AG04450 (cell line): Measurements from ENCODE around the gene IL12A. TPM values are rescaled to one million over a fixed set of nuclear protein-coding genes. Genes with fewer than 3 reads are reported as not detected.
A peak's percentile ranks its signal among the peaks of the same experiment; 100 is the strongest.

Experiments used
- CTCF ChIA-PET: fragments of 300-600, 350-600 bp; formaldehyde crosslinking; extraction: SDS; loops from one replicate; lab custom pipeline; 2022; ENCODE audit warnings: antibody characterized with exemption, inconsistent platforms; lab: Charles Lee
- POLR2A ChIA-PET: fragments of 350-600 bp; formaldehyde crosslinking; extraction: SDS; loops from one replicate; lab custom pipeline; 2021; ENCODE audit warnings: antibody characterized with exemption, inconsistent platforms; lab: Yijun Ruan, JAX
- DNase-seq: peaks from one replicate; pipeline ENCODE4 v3.0.0-alpha.2; 2011; ENCODE audit warnings: low read depth, low spot score
- H3K27ac ChIP-seq: one replicate; pipeline ENCODE4 v1.5.1; 2012; ENCODE audit warnings: low read depth, low read length, control low read depth
- H3K27me3 ChIP-seq: one replicate; pipeline ENCODE4 v1.6.0; 2012; ENCODE audit warnings: low read length; ENCODE audit not compliant: control insufficient read depth, insufficient read depth
- H3K4me3 ChIP-seq: 2 replicates; pipeline ENCODE4 v1.5.1; 2011; ENCODE audit warnings: mild to moderate bottlenecking, low read depth, low read length, control low read depth
- H3K9me3 ChIP-seq: 2 replicates; pipeline ENCODE4 v1.5.1; 2012; ENCODE audit warnings: low read length; ENCODE audit not compliant: control insufficient read depth, insufficient read depth
- CTCF ChIP-seq: IDR thresholded peaks from 2 replicates; pipeline ENCODE4 v1.5.1; 2011; ENCODE audit warnings: low read depth, low read length, control low read depth, inconsistent platforms
- polyA plus RNA-seq: library from polyadenylated mRNA; depleted of rRNA; stranded (reverse); fragments of >200 nt; gene quantifications from 2 replicates; pipeline ENCODE4 v1.2.3, GENCODE V29; 2011

The IL12A gene
- polyA plus RNA-seq, 1 experiment = 3.6 TPM

DNA sequence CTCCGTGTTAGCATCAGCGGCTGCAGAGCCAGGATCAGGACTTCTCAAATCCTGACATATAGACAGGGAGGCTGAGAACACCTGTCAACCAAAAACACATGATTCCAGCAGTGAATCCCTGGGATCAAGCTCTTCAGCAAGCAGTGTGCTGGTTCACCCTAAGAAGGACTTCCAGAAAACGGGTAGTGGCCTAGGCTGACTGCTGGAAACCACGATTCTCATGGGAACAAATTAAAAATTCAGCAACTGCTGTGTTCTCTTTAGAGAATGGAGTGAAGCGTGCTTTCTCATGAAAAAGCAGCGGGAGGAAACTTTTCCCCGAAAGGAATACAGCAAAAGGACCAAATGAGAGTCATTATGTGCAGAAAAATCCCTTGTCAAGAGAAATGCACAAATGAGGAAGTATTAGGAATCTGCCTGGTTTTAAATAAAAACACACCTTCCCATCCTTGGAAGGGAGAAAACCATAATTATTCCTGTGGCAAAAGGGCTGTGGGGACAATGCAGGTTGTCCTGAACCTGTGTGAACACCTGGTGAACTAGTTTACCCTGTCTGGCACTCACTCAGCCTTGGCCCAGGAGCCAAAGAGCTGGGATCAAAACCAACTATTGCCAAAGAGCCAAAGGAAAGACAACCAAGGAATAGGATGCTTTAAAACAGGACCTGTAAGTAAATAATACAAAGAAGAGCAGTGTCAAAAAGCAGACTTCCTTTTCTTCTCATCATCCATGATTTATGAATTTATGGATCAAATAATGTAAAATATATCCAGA, 13.4 kb downstream of the IL12A start:
- ChIA-PET POLR2A (no interaction called here), CTCF (interaction anchor here (1.2 to 12.0 kb wide), 5 partner anchors 13 to 174 kb away, joined by 5 to 685 read pairs (median 71); partner anchors contain the start of gene IL12A)
- Histone ChIP-seq H3K9me3 (no peaks in the 10 kb centered on the region), H3K27me3 (no peaks in the 10 kb centered on the region), H3K27ac (no peak overlapping the region), H3K4me3 (no peak overlapping the region)
- no peak for TF ChIP-seq CTCF
- DNase-seq = no peak

GRCh38 chr3:160003520-160004128, 15.0 kb downstream of the IL12A start:
- no peak overlapping the region for H3K27ac ChIP-seq
- H3K27me3 ChIP-seq = no peaks in the 10 kb centered on the region
- ChIA-PET CTCF (interaction anchor here (0.5 to 12.0 kb wide), 24 partner anchors 8 to 737 kb away, joined by 3 to 685 read pairs (median 5); partner anchors contain the start of gene IL12A), POLR2A (no interaction called here)
- no peaks in the 10 kb centered on the region for H3K9me3 ChIP-seq
- TF ChIP-seq CTCF = peak; percentile 41
- no peak for DNase-seq
- no peak overlapping the region for H3K4me3 ChIP-seq

DNA sequence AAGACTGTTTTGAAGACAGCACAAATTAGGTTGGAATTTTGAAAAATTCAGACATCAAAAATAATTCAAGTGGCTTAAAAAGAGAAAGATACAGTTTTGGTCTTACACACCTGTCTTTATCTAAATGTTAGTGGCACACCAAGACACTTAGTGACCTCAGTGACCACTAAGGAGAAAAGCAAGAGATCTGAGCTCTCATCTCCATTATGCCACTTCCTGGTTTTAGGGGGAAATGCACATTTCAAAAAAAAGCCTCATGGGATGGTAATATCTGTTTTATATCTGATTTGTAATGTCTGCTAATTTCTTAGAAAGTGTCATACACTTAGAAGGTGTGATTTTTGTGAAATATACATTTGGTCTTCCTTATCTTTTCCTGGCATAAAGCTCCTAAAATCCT, 16.4 kb downstream of the IL12A start:
- Histone ChIP-seq H3K27me3 (no peaks in the 10 kb centered on the region), H3K9me3 (no peaks in the 10 kb centered on the region), H3K27ac (no peak overlapping the region), H3K4me3 (no peak overlapping the region)
- POLR2A ChIA-PET = no interaction called here
- no peak for DNase-seq
- no peak for TF ChIP-seq CTCF
- CTCF ChIA-PET = interaction anchor here (0.6 to 12.0 kb wide), 23 partner anchors 9 to 270 kb away, joined by 3 to 685 read pairs (median 13); partner anchors contain the start of gene IL12A

GRCh38 chr3:160006282-160007163, 17.9 kb downstream of the IL12A start:
- Histone ChIP-seq H3K9me3 (no peaks in the 10 kb centered on the region), H3K27ac (no peak overlapping the region), H3K27me3 (no peaks in the 10 kb centered on the region), H3K4me3 (no peak overlapping the region)
- TF ChIP-seq CTCF = peak; percentile 98
- CTCF ChIA-PET = interaction anchor here (0.6 to 12.0 kb wide), 74 partner anchors 8 to 1018 kb away, joined by 3 to 685 read pairs (median 5); partner anchors contain the start of genes IL12A and SCHIP1
- POLR2A ChIA-PET = interaction anchor here (0.7 to 1.4 kb wide), 3 partner anchors 78 to 395 kb away, joined by 3 to 4 read pairs (median 4); no protein-coding TSS in a partner anchor
- DNase-seq = peak; percentile 61
